Measurements from ENCODE around the gene GAS2. TPM values are rescaled to one million over a fixed set of nuclear protein-coding genes. Genes with fewer than 3 reads are reported as not detected.

GAS2 gene
- total and polyA plus RNA-seq, 4 donors = 0.58 to 9.8 (median 1.2) TPM

GRCh38 chr11:22802861-22803260 lies 136.4 kb downstream of the GAS2 start:
- H3K27ac ChIP-seq (ENCODE audit: low read depth in 1 of 2, low read length in 1 of 2) = no peak overlapping the region
- WGBS, 2 donors = 81 to 89% methylated on average over 4 of the region's 4 CpGs
- no peak for DNase-seq
- H3K9ac ChIP-seq (ENCODE audit: insufficient read depth in 1 of 2, low read length in 2 of 2) = no peak overlapping the region
- no peaks in the 10 kb centered on the region for H3K27me3 ChIP-seq (ENCODE audit: control insufficient read depth in 3 of 3, insufficient read depth in 3 of 3, low read length in 2 of 3)
- H3K36me3 ChIP-seq (ENCODE audit: control insufficient read depth in 4 of 4, insufficient read depth in 4 of 4, low read length in 4 of 4) = no peaks in the 10 kb centered on the region
- H3K4me1 ChIP-seq (ENCODE audit: control insufficient read depth in 5 of 5, insufficient read depth in 5 of 5, low read length in 5 of 5) = no peaks in the 10 kb centered on the region
- H3K4me3 ChIP-seq = no peak overlapping the region
- TF ChIP-seq, protein P1, sequence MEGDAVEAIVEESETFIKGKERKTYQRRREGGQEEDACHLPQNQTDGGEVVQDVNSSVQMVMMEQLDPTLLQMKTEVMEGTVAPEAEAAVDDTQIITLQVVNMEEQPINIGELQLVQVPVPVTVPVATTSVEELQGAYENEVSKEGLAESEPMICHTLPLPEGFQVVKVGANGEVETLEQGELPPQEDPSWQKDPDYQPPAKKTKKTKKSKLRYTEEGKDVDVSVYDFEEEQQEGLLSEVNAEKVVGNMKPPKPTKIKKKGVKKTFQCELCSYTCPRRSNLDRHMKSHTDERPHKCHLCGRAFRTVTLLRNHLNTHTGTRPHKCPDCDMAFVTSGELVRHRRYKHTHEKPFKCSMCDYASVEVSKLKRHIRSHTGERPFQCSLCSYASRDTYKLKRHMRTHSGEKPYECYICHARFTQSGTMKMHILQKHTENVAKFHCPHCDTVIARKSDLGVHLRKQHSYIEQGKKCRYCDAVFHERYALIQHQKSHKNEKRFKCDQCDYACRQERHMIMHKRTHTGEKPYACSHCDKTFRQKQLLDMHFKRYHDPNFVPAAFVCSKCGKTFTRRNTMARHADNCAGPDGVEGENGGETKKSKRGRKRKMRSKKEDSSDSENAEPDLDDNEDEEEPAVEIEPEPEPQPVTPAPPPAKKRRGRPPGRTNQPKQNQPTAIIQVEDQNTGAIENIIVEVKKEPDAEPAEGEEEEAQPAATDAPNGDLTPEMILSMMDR (IDR thresholded peaks at IDR 0.05; ENCODE audit: control extremely low read depth, extremely low read depth) = no peak
- ATAC-seq (ENCODE audit: insufficient read depth, low FRiP score) = no peak
- no peaks in the 10 kb centered on the region for H3K9me3 ChIP-seq (ENCODE audit: control insufficient read depth in 4 of 4, insufficient read depth in 3 of 4, low read length in 3 of 4)

GRCh38 chr11:22807391-22807790 lies 141.0 kb downstream of the GAS2 start:
- no peaks in the 10 kb centered on the region for H3K27me3 ChIP-seq (ENCODE audit: control insufficient read depth in 3 of 3, insufficient read depth in 3 of 3, low read length in 2 of 3)
- no peak overlapping the region for H3K9ac ChIP-seq (ENCODE audit: insufficient read depth in 1 of 2, low read length in 2 of 2)
- WGBS, 2 donors = 74 to 83% methylated on average over 2 of the region's 2 CpGs
- no peaks in the 10 kb centered on the region for H3K9me3 ChIP-seq (ENCODE audit: control insufficient read depth in 4 of 4, insufficient read depth in 3 of 4, low read length in 3 of 4)
- H3K36me3 ChIP-seq (ENCODE audit: control insufficient read depth in 4 of 4, insufficient read depth in 4 of 4, low read length in 4 of 4) = no peaks in the 10 kb centered on the region
- ATAC-seq (ENCODE audit: insufficient read depth, low FRiP score) (no peak), DNase-seq (no peak)
- peaks cover 0 to 5% (median 0%) of the 10 kb centered on the region in 5 donors for H3K4me1 ChIP-seq (ENCODE audit: control insufficient read depth in 5 of 5, insufficient read depth in 5 of 5, low read length in 5 of 5)
- TF ChIP-seq, protein P1 (IDR thresholded peaks at IDR 0.05; ENCODE audit: control extremely low read depth, extremely low read depth) = no peak
- H3K4me3 ChIP-seq = no peak overlapping the region
- H3K27ac ChIP-seq (ENCODE audit: low read depth in 1 of 2, low read length in 1 of 2) = peak overlapping the region in 1 of 2 donors; percentile 38

GRCh38 chr11:22807855-22808570 lies 141.6 kb downstream of the GAS2 start:
- ATAC-seq (ENCODE audit: insufficient read depth, low FRiP score) (no peak), DNase-seq (peak in 2 of 3 donors; percentile 30 to 39)
- Histone ChIP-seq H3K36me3 (ENCODE audit: control insufficient read depth in 4 of 4, insufficient read depth in 4 of 4, low read length in 4 of 4) (no peaks in the 10 kb centered on the region), H3K9ac (ENCODE audit: insufficient read depth in 1 of 2, low read length in 2 of 2) (no peak overlapping the region), H3K27ac (ENCODE audit: low read depth in 1 of 2, low read length in 1 of 2) (peak overlapping the region in 1 of 2 donors; percentile 33), H3K9me3 (ENCODE audit: control insufficient read depth in 4 of 4, insufficient read depth in 3 of 4, low read length in 3 of 4) (no peaks in the 10 kb centered on the region), H3K4me3 (no peak overlapping the region), H3K4me1 (ENCODE audit: control insufficient read depth in 5 of 5, insufficient read depth in 5 of 5, low read length in 5 of 5) (peaks cover 0 to 5% (median 0%) of the 10 kb centered on the region in 5 donors), H3K27me3 (ENCODE audit: control insufficient read depth in 3 of 3, insufficient read depth in 3 of 3, low read length in 2 of 3) (no peaks in the 10 kb centered on the region)
- TF ChIP-seq, protein P1 (IDR thresholded peaks at IDR 0.05; ENCODE audit: control extremely low read depth, extremely low read depth) = no peak
- 64 to 76% methylated on average over 2 of the region's 2 CpGs for WGBS, 2 donors

Measured in lung (tissue), 12 donors.